Adrenal gland (tissue), 12 donors: Measurements from ENCODE around the gene CREB3L1. TPM values are rescaled to one million over a fixed set of nuclear protein-coding genes. Genes with fewer than 3 reads are reported as not detected.

ENCODE experiments used
- DNase-seq, 7 donors: peaks; one replicate each; pipeline ENCODE4 v3.0.0-alpha.2; 2019 to 2020
- H3K27ac ChIP-seq, 5 donors: fragments of 200-600 bp; sonication (generic) in 4 of 5; 1 replicate in 3 of 5; 2 replicates in 2 of 5; pipeline versions ENCODE4 v1.5.1 to v1.8.0; 2016 to 2020; ENCODE audit warnings: mild to moderate bottlenecking in 1 of 5
- H3K27me3 ChIP-seq: fragments of 200-600 bp; 2 replicates; pipeline ENCODE4 v1.8.0; 2021
- H3K36me3 ChIP-seq, 2 donors: fragments of 200-600 bp; replicated peaks in 1 of 2; 1 replicate in 1 of 2; 2 replicates in 1 of 2; pipeline versions ENCODE4 v1.5.1 to v1.8.0; 2018 to 2022
- H3K4me1 ChIP-seq, 2 donors: fragments of 200-600 bp; replicated peaks in 1 of 2; 1 replicate in 1 of 2; 2 replicates in 1 of 2; pipeline versions ENCODE4 v1.5.1 to v1.8.0; 2018 to 2021
- H3K4me3 ChIP-seq, 4 donors: fragments of 200-600 bp; sonication (generic) in 3 of 4; one replicate each; pipeline ENCODE4 v1.5.1; 2016 to 2018
- H3K9me3 ChIP-seq, 3 donors: fragments of 200-600 bp; sonication (generic) in 1 of 3; replicated peaks in 1 of 3; 1 replicate in 2 of 3; 2 replicates in 1 of 3; pipeline versions ENCODE4 v1.5.1 to v1.8.0; 2016 to 2021
- POLR2A ChIP-seq, 2 donors: fragments of 450-650 bp; IDR thresholded peaks; one replicate each; pipeline ENCODE4 v1.6.1; 2017; ENCODE audit warnings: antibody characterized with exemption in 2 of 2, mild to moderate bottlenecking in 2 of 2, moderate library complexity in 1 of 2
- WGBS, 4 donors: extraction: QIAGEN DNeasy Blood & Tissue Kit in 2 of 4; methylation state at CpG; one replicate each; pipeline versions ENCODE4 v1.1.5 to v1.1.7; 2013 to 2017; 5-methylcytosine and 5-hydroxymethylcytosine counted together
- intact Hi-C, 2 donors: fragments of 100-400 bp; cut with DNase I; formaldehyde crosslinking; loops; one replicate each; pipeline versions ENCODE4 v1.14.1 to v1.15.0; 2022 to 2023
- polyA plus RNA-seq, 3 donors: library from polyadenylated mRNA; stranded (reverse); fragments of 200-250 nt in 2 of 3; fragments of 350-450 nt in 1 of 3; fragmentation: Illumina TruSeq in 1 of 3; extraction: RNeasy Lipid Tissue Mini Kit (QIAGEN cat#74804) in 1 of 3; gene quantifications; one replicate each; pipeline ENCODE4 v1.2.3, GENCODE V29; 2013 to 2014
- total RNA-seq, 9 donors: library from RNA; depleted of rRNA in 4 of 9; stranded (reverse); fragments of >200 nt in 4 of 9; fragments of 120-200 nt in 1 of 9; fragmentation: NEBNext Ultra II Directional in 1 of 9; extraction: Animal tissue kit (Norgen Biotek cat#: 25700) in 1 of 9; gene quantifications; one replicate each; pipeline versions ENCODE4 v1.1.0 to v1.2.4, GENCODE V29; 2013 to 2023
- TF ChIP-seq, protein P1 (sequence below), 6 experiments: fragments of 450-650 bp in 4 of 6; fragments of 200-600 bp in 2 of 6; sonication (generic) in 1 of 6; IDR thresholded peaks; 1 replicate in 5 of 6; 2 replicates in 1 of 6; pipeline versions ENCODE4 v1.5.1 to v1.8.0; 2016 to 2021; ENCODE audit warnings: antibody characterized with exemption in 6 of 6, mild to moderate bottlenecking in 2 of 6, moderate library complexity in 1 of 6
- donor health status: healthy with polysubstance abuse.
- donor health status: Bipolar disorder and iron deficiency.
- donor health status: DM: yes; HTN: yes; CAD: no.
- donor health status: DM: no; HTN: no; CAD: no.
- donor health status: DM: no; HTN: no; CAD: no.
- donor health status: DM: yes; HTN: yes; CAD: no.

The CREB3L1 gene
- total and polyA plus RNA-seq, 12 donors = 5.4 to 31.7 (median 26.2) TPM

DNA sequence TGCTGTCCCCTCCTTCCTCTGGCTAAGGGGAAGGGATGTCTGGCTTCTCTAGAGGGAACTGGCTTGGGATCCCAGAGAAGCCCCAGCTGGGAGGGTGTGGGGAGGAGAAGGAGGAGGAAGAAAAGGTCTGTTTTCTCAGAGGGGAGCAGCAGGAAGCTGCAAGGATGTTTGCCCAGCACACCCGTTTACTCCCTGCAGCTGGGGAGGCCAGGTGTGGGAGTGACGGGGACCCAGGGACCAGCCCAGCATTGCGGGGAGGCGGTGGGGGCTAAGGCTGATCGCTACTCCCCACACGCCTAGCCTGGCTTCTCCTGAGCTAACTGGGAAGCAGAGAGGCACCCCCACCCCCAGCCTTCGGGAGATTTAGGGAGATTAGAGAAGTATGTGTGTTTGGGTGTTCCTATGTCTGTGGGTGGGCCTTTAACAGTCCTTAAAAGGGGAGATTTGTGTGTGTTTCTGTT lies 3.9 kb downstream of the CREB3L1 start:
- H3K4me3 ChIP-seq = no peak overlapping the region
- WGBS, 4 donors = 48 to 61% (median 54%) methylated on average over 2 to 7 of the region's 7 CpGs
- no peaks in the 10 kb centered on the region for H3K9me3 ChIP-seq
- TF ChIP-seq POLR2A (IDR thresholded peaks at IDR 0.05) = no peak
- TF ChIP-seq, protein P1, sequence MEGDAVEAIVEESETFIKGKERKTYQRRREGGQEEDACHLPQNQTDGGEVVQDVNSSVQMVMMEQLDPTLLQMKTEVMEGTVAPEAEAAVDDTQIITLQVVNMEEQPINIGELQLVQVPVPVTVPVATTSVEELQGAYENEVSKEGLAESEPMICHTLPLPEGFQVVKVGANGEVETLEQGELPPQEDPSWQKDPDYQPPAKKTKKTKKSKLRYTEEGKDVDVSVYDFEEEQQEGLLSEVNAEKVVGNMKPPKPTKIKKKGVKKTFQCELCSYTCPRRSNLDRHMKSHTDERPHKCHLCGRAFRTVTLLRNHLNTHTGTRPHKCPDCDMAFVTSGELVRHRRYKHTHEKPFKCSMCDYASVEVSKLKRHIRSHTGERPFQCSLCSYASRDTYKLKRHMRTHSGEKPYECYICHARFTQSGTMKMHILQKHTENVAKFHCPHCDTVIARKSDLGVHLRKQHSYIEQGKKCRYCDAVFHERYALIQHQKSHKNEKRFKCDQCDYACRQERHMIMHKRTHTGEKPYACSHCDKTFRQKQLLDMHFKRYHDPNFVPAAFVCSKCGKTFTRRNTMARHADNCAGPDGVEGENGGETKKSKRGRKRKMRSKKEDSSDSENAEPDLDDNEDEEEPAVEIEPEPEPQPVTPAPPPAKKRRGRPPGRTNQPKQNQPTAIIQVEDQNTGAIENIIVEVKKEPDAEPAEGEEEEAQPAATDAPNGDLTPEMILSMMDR (IDR thresholded peaks at IDR 0.05) = no peak
- peak overlapping the region in 1 of 5 donors; percentile 46 for H3K27ac ChIP-seq
- no peak for DNase-seq
- intact Hi-C loops = no loop called here
- H3K4me1 ChIP-seq = peaks cover 16 to 24% of the 10 kb centered on the region in 2 donors
- no peaks in the 10 kb centered on the region for H3K27me3 ChIP-seq
- H3K36me3 ChIP-seq = no peaks in the 10 kb centered on the region

DNA sequence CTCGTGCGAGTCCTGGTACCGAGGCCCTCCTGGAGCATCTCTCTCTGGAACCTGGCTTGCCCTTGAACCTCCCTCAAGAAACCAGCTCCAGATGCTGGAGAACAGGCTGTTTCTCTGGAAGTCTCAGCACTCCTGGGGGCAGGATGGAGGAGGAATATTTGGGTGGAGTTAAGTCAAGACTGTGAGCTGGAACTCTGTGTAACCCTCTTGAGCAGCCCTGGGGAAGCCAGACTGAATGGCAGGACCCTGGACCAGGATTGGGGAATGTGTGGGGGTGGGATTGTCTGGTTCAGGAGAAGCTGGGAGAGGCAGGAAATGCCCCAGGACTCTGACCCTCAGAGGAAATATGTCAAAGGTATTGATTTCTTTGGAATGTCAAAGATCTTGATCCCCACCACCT lies 7.7 kb downstream of the CREB3L1 start:
- 78 to 93% (median 80%) methylated on average over 3 of the region's 3 CpGs; no CpG with 5 or more reads in 1 of the 4 donors for WGBS, 4 donors
- Histone ChIP-seq H3K27me3 (no peaks in the 10 kb centered on the region), H3K36me3 (no peaks in the 10 kb centered on the region), H3K4me1 (peaks cover 2 to 5% of the 10 kb centered on the region in 2 donors), H3K4me3 (no peak overlapping the region), H3K9me3 (no peaks in the 10 kb centered on the region), H3K27ac (peak overlapping the region in 2 of 5 donors; percentile 17 to 51)
- TF ChIP-seq, protein P1 (IDR thresholded peaks at IDR 0.05) = no peak
- intact Hi-C loops = no loop called here
- no peak for DNase-seq

DNA sequence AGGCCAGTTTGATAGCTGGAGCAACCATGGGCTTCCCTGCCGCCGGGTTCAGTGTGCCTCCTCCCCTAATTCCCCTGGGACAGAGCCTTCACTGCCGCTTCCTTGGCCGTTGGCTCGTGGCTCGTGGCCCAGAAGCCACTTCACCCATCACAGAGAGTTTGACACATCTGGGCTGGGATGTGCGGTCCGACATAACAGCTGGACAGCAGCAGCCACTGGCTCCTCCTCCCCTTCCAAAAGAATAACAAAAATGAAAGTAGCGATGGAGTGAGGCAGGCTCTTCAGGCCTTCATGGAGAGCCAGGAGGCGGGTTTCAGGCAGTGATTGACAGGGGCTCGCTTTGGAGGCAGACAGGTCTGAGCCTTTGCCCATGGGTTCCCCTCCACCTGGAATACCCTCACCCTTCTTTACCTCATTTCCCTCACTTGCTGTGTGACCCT lies 8.2 kb downstream of the CREB3L1 start:
- no peaks in the 10 kb centered on the region for H3K27me3 ChIP-seq
- intact Hi-C loops = no loop called here
- no peak overlapping the region for H3K4me3 ChIP-seq
- no peaks in the 10 kb centered on the region for H3K9me3 ChIP-seq
- H3K4me1 ChIP-seq = peaks cover 7 to 9% of the 10 kb centered on the region in 2 donors
- TF ChIP-seq, protein P1 (IDR thresholded peaks at IDR 0.05) = no peak
- TF ChIP-seq POLR2A (IDR thresholded peaks at IDR 0.05) = no peak
- no peaks in the 10 kb centered on the region for H3K36me3 ChIP-seq
- WGBS, 4 donors = 66 to 75% (median 74%) methylated on average over 9 to 11 of the region's 11 CpGs
- DNase-seq = peak in 5 of 7 donors; percentile 36 to 78 (median 55)
- H3K27ac ChIP-seq = peak overlapping the region in 2 of 5 donors; percentile 17 to 51

DNA sequence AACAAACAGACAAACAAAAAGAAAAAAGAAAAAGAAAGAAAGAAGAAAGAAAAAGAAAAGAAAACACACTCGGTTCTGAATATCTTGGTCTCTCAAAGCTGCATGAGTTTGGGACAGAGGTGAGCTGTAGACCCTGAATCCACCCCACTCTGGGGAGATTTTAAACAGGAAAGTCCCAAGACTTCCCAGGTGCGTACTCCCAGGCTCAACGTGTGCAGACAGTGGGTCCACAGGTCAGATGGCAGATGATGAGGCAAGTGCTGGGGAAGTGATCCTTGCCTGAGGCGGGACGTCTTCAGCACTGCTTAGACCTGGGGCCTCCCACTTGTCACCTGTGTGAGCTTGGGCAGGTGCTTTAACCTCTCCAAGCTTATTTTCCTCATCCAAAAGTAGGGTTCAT lies 9.3 kb downstream of the CREB3L1 start:
- peaks cover 18 to 21% of the 10 kb centered on the region in 2 donors for H3K4me1 ChIP-seq
- WGBS, 4 donors = 66 to 90% (median 81%) methylated on average over 5 of the region's 5 CpGs
- H3K27ac ChIP-seq = no peak overlapping the region
- intact Hi-C loops = no loop called here
- no peaks in the 10 kb centered on the region for H3K9me3 ChIP-seq
- no peaks in the 10 kb centered on the region for H3K27me3 ChIP-seq
- no peak for DNase-seq
- no peaks in the 10 kb centered on the region for H3K36me3 ChIP-seq
- TF ChIP-seq POLR2A (IDR thresholded peaks at IDR 0.05) = no peak
- TF ChIP-seq, protein P1 (IDR thresholded peaks at IDR 0.05) = no peak
- H3K4me3 ChIP-seq = no peak overlapping the region
